Stimulated activated CD8-positive, alpha-beta memory T cell treated with anti-CD3 and anti-CD28 coated beads, Interleukin-4, amount 100 ng/mL, for 24 hours (primary cell): Measurements from ENCODE around the gene HBS1L.

ENCODE experiments used
- DNase-seq: peaks from one replicate; pipeline ENCODE4 v3.0.0-alpha.2; 2020; ENCODE audit warnings: low read depth

Gene HBS1L

GRCh38 chr6:134948691-134949090, 105.9 kb downstream of the HBS1L start:
- no peak for DNase-seq

DNA sequence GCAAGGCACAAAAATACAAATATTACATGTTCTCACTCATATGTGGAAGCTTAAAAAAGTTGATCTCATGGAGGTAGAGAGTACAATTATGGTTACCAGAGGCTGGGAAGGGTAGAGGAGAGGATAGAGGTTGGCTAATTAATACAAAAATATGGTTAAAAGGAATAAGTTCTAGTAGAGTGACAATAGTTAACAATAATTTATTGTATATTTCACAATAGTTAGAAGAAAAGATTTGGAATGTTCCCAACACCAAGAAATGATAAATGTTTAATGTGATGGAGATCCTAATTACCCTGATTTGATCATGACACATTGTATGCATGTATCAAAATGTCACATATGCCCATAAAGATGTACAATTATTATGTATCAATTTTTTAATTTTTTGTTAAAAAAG, 106.5 kb downstream of the HBS1L start:
- no peak for DNase-seq

GRCh38 chr6:134945045-134945444, 109.6 kb downstream of the HBS1L start:
- DNase-seq, result no peak

GRCh38 chr6:134943522-134944111, 111.0 kb downstream of the HBS1L start:
- DNase-seq, result no peak

DNA sequence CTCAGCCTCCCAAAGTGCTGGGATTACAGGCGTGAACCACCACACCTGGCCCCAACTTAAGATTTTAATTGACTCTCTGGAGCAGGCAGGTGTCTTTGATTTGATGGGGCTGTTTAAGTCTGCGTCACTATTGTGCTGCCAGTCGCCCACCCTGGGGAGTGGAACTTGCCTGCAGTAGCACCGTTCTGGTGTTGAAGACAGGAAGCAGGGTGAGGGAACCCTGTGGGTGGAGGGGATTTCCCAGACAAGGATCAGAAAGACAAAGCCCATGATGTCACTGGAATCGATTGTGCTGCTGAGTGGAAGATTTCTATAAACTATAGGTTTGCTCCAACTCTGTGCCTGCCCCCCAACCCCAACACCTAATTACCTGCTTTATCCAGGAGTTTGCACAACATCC, 115.7 kb downstream of the HBS1L start:
- DNase-seq, result peak; percentile 45

- no peak for DNase-seq
Measured at GRCh38 chr6:134937426-134937825, 117.2 kb downstream of the HBS1L start.

DNA sequence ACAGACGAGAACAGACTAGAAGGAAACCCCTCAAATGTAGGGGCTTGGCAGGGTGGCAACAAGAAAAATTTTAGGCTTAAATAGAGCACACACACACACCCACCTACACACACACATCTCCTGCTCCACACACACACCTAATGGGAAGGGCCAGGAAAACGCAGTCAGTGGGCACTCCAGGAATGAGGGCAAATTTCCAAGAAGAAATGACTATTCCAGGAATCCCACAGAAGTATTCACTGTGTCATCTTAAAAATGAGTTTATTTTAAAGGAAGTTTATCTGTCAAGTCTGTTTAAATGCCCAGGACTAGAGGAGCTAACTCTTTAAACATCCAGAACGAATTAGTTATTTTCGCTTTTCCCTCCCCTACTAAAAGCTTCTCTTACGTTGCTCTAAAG, 117.7 kb downstream of the HBS1L start:
- DNase-seq, result no peak

- DNase-seq, result no peak
Measured at GRCh38 chr6:134936476-134936875, 118.1 kb downstream of the HBS1L start.

GRCh38 chr6:134934793-134935485, 119.7 kb downstream of the HBS1L start:
- no peak for DNase-seq

GRCh38 chr6:134932535-134933470, 121.8 kb downstream of the HBS1L start:
- DNase-seq, result no peak

GRCh38 chr6:134932098-134932497, 122.5 kb downstream of the HBS1L start:
- no peak for DNase-seq

DNA sequence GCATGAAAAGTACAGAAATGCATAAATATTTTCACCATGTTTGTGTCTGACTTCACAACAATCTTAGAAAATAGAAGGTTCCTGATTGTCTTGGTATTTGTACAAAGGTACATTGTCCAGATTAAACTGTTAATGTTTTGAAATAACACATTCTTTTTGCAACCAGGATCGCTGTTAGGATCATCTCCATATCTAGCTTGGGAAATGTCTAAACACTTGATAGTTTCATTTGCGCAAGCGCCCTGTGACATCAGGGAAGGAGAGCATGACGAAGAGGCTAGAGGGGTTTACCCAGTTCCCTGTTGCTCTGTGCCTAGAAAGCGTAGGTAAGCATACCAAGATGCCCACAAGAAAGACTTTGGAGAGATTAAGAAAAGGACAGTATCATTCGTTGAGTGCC, 124.2 kb downstream of the HBS1L start:
- DNase-seq, result no peak

GRCh38 chr6:134928151-134928900, 126.3 kb downstream of the HBS1L start:
- no peak for DNase-seq

DNA sequence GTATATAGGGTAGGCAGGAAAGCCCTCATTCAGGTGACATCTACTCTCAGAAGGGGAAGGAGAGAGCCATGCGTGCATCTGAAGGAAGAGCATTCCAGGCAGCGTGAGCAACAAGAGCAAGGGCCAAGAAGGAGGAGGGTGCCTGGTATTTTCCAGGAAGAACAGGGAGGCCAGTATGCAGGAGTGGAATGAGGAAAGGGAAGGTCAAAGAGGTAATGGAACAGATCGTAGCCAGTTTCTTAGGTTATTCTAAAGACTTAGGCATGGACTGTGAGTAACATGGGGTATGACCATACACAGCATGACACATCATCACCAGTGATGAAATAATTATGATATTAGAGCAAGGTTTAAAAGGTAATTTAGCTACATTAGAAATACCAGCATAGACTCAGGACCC, 128.8 kb downstream of the HBS1L start:
- DNase-seq, result no peak

- DNase-seq, result no peak
Measured at GRCh38 chr6:134921721-134922261, 132.8 kb downstream of the HBS1L start.

GRCh38 chr6:134921276-134921675, 133.3 kb downstream of the HBS1L start:
- no peak for DNase-seq

- DNase-seq, result no peak
Measured at GRCh38 chr6:134920422-134920821, 134.2 kb downstream of the HBS1L start.

DNA sequence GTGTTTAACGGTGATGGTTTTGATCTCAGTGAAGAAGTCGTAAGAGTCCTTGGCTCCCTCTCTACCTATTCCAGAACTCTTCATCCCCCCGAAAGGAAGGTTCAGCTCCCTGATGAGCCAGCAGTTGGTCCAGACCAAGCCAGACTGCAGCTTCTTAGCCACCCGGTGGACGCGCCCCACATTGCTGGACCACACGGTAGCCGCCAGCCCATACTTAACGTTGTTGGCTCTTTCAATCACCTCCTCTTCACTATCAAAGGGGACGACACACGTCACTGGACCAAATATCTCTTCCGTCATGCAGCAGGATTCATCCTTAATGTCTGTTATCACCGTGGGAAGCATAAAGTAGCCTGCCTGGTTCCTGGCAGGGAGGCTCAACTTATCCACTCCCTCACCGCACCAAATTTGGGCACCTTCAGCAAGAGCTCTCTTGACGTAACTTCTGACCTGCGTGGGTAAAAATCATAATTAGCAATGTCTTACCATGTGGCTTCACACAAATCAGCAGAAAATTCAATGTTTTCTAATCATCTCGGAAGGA, 136.1 kb downstream of the HBS1L start:
- DNase-seq, result no peak

- DNase-seq, result no peak
Measured at GRCh38 chr6:134911547-134911946, 143.1 kb downstream of the HBS1L start.

- no peak for DNase-seq
Measured at GRCh38 chr6:134910593-134910935, 144.1 kb downstream of the HBS1L start.
